Panc1 (cell line): ENCODE results near the gene GCNT3. TPM values are rescaled to one million over a fixed set of nuclear protein-coding genes. Genes with fewer than 3 reads are reported as not detected.

Experiments
- ATAC-seq: fragments of 200-7000 bp; cut with Tn5 transposase; 2 replicates; pipeline ENCODE4 v1.9.1; 2020; ENCODE audit warnings: mild to moderate bottlenecking, moderate library complexity
- BruUV-seq: library from RNA; stranded (reverse); fragments of 400-500 nt; replicated peaks from 2 replicates; lab custom pipeline; 2021; lab: Mats Ljungman, UMichigan
- CTCF ChIA-PET: fragments of 300-600 bp; sonication (Branson Sonifier 250); formaldehyde crosslinking; loops from one replicate; lab custom pipeline; 2022; ENCODE audit warnings: antibody characterized with exemption; lab: Charles Lee
- POLR2A ChIA-PET: fragments of 300-600 bp; sonication (Branson Sonifier 250); formaldehyde crosslinking; loops from one replicate; lab custom pipeline; 2022; ENCODE audit warnings: antibody characterized with exemption; lab: Charles Lee
- DNase-seq: peaks from one replicate; pipeline ENCODE4 v3.0.0-alpha.2; 2010; ENCODE audit warnings: low read depth, low spot score
- H3K27ac ChIP-seq: 2 replicates; pipeline ENCODE4 v1.5.1; 2011; ENCODE audit warnings: mild to moderate bottlenecking, low read length, inconsistent platforms
- H3K27me3 ChIP-seq: fragments of 200-500 bp; sonication (Bioruptor generic); 2 replicates; pipeline ENCODE4 v1.6.0; 2014; ENCODE audit warnings: low read length, inconsistent platforms; ENCODE audit not compliant: control insufficient read depth, insufficient read depth
- H3K36me3 ChIP-seq: fragments of 200-500 bp; sonication (Bioruptor generic); 2 replicates; pipeline ENCODE4 v1.5.1; 2014; ENCODE audit warnings: inconsistent platforms, mild to moderate bottlenecking, low read length, moderate library complexity; ENCODE audit not compliant: control insufficient read depth, insufficient read depth
- H3K4me1 ChIP-seq: 2 replicates; pipeline ENCODE4 v1.5.1; 2011; ENCODE audit warnings: inconsistent platforms, mild to moderate bottlenecking, low read length, moderate library complexity; ENCODE audit not compliant: control insufficient read depth, insufficient read depth
- H3K4me3 ChIP-seq, 2 experiments: 2 replicates each; pipeline ENCODE4 v1.5.1; 2011 to 2012; ENCODE audit warnings: low read depth in 2 of 2, low read length in 2 of 2, mild to moderate bottlenecking in 2 of 2, inconsistent platforms in 1 of 2, moderate library complexity in 1 of 2
- H3K9me3 ChIP-seq: fragments of 200-500 bp; sonication (Bioruptor generic); 2 replicates; pipeline ENCODE4 v1.5.1; 2014; ENCODE audit warnings: low read depth, mild to moderate bottlenecking, inconsistent platforms, low read length, moderate library complexity; ENCODE audit not compliant: control insufficient read depth, insufficient read depth
- POLR2AphosphoS5 ChIP-seq: IDR thresholded peaks from 2 replicates; pipeline ENCODE4 v1.6.1; 2012; ENCODE audit warnings: mild to moderate bottlenecking, low read depth, low read length, moderate library complexity
- SIN3A ChIP-seq: IDR thresholded peaks from 2 replicates; pipeline ENCODE4 v1.6.1; 2012; ENCODE audit warnings: low read depth, mild to moderate bottlenecking, low read length, moderate library complexity, borderline replicate concordance; ENCODE audit not compliant: insufficient read depth
- TCF7L2 ChIP-seq: IDR thresholded peaks from 2 replicates; pipeline ENCODE4 v1.6.1; 2011; ENCODE audit warnings: mild to moderate bottlenecking, low read depth, low read length, inconsistent platforms
- in situ Hi-C: cut with HindIII; loops from 2 replicates; pipeline ENCODE4 v1.10.0; 2016; ENCODE audit warnings: low sequenced_read_pairs, low pct_unique_long_range_greater_than_20kb
- intact Hi-C: fragments of 100-400 bp; cut with micrococcal nuclease; formaldehyde crosslinking; loops from one replicate; pipeline ENCODE4 v1.10.0; 2022; ENCODE audit not compliant: unreplicated experiment
- total RNA-seq: library from RNA; stranded (reverse); gene quantifications from one replicate; pipeline ENCODE4 v1.2.1, GENCODE V29; 2021; ENCODE audit not compliant: unreplicated experiment
- TF ChIP-seq, protein P1 (sequence below): fragments of 450-650 bp; IDR thresholded peaks from 2 replicates; pipeline ENCODE4 v1.5.1; 2017; ENCODE audit warnings: mild to moderate bottlenecking
- TF ChIP-seq, protein P2 (sequence below), 2 experiments: IDR thresholded peaks; 2 replicates each; pipeline ENCODE4 v1.6.1; 2011 to 2012; ENCODE audit warnings: low read depth in 2 of 2, control low read depth in 1 of 2, low read length in 1 of 2, mild to moderate bottlenecking in 1 of 2, moderate library complexity in 1 of 2; ENCODE audit not compliant: insufficient read depth in 1 of 2

Gene GCNT3
- total RNA-seq, 1 experiment from 2014 or later: not detected

DNA sequence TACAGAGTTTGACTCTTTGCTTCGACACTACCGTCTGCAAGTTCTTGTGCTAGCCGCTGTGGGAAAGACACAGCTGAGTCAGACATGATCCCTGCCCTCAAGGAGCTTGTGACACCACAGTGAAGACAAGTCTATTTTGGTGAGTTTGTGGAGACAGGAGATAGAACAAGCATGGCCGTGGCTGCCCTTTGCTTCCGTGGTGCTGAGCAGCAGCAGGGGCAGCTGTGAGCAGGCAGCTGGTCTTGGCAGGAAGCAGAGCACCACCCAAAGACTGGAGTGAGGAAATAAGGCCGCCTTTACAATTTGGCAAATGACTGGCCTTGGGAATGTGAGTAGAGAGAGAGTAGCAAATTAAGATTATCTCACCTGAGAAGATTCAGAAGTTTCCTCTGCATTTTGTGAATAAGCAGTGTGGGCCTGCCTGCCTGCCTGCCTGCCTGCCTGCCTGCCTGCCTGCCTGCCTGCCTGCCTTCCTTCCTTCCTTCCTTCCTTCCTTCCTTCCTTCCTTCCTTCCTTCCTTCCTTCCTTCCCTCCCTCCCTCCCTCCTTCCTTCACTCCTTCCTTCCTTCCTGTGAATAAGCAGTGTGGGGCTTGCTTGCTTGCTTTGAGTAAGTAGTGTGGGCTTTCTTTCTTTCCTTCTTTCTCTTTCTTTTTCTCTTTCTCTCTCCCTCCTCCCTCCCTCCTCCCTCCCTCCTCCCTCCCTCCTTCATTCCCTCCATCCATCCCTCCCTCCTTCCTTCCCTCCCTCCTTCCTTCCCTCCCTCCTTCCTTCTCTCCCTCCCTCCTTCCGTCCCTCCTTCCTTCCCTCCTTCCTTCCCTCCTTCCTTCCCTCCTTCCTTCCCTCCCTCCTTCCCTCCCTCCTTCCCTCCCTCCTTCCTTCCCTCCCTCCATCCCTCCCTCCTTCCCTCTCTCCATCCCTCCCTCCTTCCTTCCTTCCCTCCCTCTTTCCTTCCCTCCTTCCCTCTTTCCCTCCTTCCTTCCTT is 1.6 kb upstream of the GCNT3 start:
- intact Hi-C loops: no loop called here
- in situ Hi-C loops: no loop called here
- BruUV-seq: no TSS peak
- H3K27ac ChIP-seq: no peak overlapping the region
- no peaks in the 10 kb centered on the region for H3K36me3 ChIP-seq
- CTCF ChIA-PET: no interaction called here
- no peaks in the 10 kb centered on the region for H3K9me3 ChIP-seq
- DNase-seq (no peak), ATAC-seq (no peak)
- no peak for TF ChIP-seq POLR2AphosphoS5
- TF ChIP-seq SIN3A: no peak
- TF ChIP-seq, protein P1, sequence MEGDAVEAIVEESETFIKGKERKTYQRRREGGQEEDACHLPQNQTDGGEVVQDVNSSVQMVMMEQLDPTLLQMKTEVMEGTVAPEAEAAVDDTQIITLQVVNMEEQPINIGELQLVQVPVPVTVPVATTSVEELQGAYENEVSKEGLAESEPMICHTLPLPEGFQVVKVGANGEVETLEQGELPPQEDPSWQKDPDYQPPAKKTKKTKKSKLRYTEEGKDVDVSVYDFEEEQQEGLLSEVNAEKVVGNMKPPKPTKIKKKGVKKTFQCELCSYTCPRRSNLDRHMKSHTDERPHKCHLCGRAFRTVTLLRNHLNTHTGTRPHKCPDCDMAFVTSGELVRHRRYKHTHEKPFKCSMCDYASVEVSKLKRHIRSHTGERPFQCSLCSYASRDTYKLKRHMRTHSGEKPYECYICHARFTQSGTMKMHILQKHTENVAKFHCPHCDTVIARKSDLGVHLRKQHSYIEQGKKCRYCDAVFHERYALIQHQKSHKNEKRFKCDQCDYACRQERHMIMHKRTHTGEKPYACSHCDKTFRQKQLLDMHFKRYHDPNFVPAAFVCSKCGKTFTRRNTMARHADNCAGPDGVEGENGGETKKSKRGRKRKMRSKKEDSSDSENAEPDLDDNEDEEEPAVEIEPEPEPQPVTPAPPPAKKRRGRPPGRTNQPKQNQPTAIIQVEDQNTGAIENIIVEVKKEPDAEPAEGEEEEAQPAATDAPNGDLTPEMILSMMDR: no peak
- TF ChIP-seq, protein P2, sequence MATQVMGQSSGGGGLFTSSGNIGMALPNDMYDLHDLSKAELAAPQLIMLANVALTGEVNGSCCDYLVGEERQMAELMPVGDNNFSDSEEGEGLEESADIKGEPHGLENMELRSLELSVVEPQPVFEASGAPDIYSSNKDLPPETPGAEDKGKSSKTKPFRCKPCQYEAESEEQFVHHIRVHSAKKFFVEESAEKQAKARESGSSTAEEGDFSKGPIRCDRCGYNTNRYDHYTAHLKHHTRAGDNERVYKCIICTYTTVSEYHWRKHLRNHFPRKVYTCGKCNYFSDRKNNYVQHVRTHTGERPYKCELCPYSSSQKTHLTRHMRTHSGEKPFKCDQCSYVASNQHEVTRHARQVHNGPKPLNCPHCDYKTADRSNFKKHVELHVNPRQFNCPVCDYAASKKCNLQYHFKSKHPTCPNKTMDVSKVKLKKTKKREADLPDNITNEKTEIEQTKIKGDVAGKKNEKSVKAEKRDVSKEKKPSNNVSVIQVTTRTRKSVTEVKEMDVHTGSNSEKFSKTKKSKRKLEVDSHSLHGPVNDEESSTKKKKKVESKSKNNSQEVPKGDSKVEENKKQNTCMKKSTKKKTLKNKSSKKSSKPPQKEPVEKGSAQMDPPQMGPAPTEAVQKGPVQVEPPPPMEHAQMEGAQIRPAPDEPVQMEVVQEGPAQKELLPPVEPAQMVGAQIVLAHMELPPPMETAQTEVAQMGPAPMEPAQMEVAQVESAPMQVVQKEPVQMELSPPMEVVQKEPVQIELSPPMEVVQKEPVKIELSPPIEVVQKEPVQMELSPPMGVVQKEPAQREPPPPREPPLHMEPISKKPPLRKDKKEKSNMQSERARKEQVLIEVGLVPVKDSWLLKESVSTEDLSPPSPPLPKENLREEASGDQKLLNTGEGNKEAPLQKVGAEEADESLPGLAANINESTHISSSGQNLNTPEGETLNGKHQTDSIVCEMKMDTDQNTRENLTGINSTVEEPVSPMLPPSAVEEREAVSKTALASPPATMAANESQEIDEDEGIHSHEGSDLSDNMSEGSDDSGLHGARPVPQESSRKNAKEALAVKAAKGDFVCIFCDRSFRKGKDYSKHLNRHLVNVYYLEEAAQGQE (IDR thresholded peaks at IDR 0.05; ENCODE audit: insufficient read depth in 1 of 2, low read depth in 2 of 2, low read length in 1 of 2): no peak
- no peak for TF ChIP-seq TCF7L2
- H3K4me3 ChIP-seq: no peak overlapping the region
- POLR2A ChIA-PET: no interaction called here
- H3K27me3 ChIP-seq: no peaks in the 10 kb centered on the region
- no peaks in the 10 kb centered on the region for H3K4me1 ChIP-seq

DNA sequence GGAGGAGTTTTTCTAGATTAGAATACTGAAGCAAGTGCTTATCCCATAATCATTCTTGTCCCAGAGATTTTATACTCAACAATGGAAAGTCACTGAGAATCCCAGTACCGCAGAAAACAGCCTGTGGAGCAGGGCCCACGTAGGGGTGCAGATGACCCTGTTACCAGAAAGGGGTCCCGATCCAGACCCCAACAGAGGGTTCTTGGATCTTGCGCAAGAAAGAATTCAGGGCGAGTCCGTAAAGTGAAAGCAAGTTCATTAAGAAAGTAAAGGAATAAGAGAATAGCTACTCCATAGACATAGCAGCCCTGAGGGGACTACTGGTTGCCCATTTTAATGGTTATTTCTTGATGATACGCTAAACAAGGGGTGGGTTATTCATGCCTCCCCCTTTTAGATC is 2.6 kb downstream of the GCNT3 start:
- ATAC-seq: no peak
- no TSS peak for BruUV-seq

More for the DNA sequence above, 2.6 kb downstream of the GCNT3 start:
- H3K4me1 ChIP-seq: no peaks in the 10 kb centered on the region
- H3K4me3 ChIP-seq: no peak overlapping the region
- no peaks in the 10 kb centered on the region for H3K9me3 ChIP-seq
- intact Hi-C loops: no loop called here
- in situ Hi-C loops: no loop called here
- no peak for DNase-seq
- no peak for TF ChIP-seq POLR2AphosphoS5
- no peak for TF ChIP-seq TCF7L2
- TF ChIP-seq SIN3A: no peak
- TF ChIP-seq, protein P1: no peak
- TF ChIP-seq, protein P2 (IDR thresholded peaks at IDR 0.05; ENCODE audit: insufficient read depth in 1 of 2, low read depth in 2 of 2, low read length in 1 of 2): no peak
- no peaks in the 10 kb centered on the region for H3K36me3 ChIP-seq
- CTCF ChIA-PET: no interaction called here
- H3K27ac ChIP-seq: no peak overlapping the region
- H3K27me3 ChIP-seq: peaks cover 14% of the 10 kb centered on the region
- POLR2A ChIA-PET: no interaction called here
